Progenitor cell of endocrine pancreas (in vitro differentiated cells): Measurements from ENCODE around the gene MEI1. TPM values are rescaled to one million over a fixed set of nuclear protein-coding genes. Genes with fewer than 3 reads are reported as not detected.

Source experiments
- DNase-seq: peaks from one replicate; pipeline ENCODE4 v3.0.0; 2021; ENCODE audit warnings: low spot score; ENCODE audit not compliant: unreplicated experiment
- H3K27ac Mint-ChIP-seq: 2 replicates; pipeline ENCODE4 v1.8.0; 2021; ENCODE audit warnings: mild to moderate bottlenecking, moderate library complexity, mixed read lengths
- H3K27me3 Mint-ChIP-seq: 2 replicates; pipeline ENCODE4 v1.8.0; 2021; ENCODE audit warnings: mixed read lengths
- H3K36me3 Mint-ChIP-seq: 2 replicates; pipeline ENCODE4 v1.8.0; 2022; ENCODE audit warnings: mixed read lengths; ENCODE audit not compliant: insufficient read depth
- H3K4me1 Mint-ChIP-seq: 2 replicates; pipeline ENCODE4 v1.8.0; 2021; ENCODE audit warnings: low read depth, mixed read lengths
- H3K4me3 Mint-ChIP-seq: 2 replicates; pipeline ENCODE4 v1.8.0; 2021; ENCODE audit warnings: low read depth, mild to moderate bottlenecking, moderate library complexity, mixed read lengths
- H3K9me3 Mint-ChIP-seq: 2 replicates; pipeline ENCODE4 v1.8.0; 2021; ENCODE audit warnings: low read depth, mixed read lengths
- total RNA-seq: library from RNA; stranded (reverse); gene quantifications from 2 replicates; pipeline ENCODE4 v1.2.1, GENCODE V29; 2021
- TF ChIP-seq, protein P1 (sequence below): fragments of 200-600 bp; sonication (generic); IDR thresholded peaks from one replicate; pipeline ENCODE4 v1.5.0; 2021; ENCODE audit warnings: antibody characterized with exemption, mild to moderate bottlenecking; ENCODE audit not compliant: unreplicated experiment

MEI1 gene
- total RNA-seq, 1 donor from 2014 or later: 1.0 TPM

DNA sequence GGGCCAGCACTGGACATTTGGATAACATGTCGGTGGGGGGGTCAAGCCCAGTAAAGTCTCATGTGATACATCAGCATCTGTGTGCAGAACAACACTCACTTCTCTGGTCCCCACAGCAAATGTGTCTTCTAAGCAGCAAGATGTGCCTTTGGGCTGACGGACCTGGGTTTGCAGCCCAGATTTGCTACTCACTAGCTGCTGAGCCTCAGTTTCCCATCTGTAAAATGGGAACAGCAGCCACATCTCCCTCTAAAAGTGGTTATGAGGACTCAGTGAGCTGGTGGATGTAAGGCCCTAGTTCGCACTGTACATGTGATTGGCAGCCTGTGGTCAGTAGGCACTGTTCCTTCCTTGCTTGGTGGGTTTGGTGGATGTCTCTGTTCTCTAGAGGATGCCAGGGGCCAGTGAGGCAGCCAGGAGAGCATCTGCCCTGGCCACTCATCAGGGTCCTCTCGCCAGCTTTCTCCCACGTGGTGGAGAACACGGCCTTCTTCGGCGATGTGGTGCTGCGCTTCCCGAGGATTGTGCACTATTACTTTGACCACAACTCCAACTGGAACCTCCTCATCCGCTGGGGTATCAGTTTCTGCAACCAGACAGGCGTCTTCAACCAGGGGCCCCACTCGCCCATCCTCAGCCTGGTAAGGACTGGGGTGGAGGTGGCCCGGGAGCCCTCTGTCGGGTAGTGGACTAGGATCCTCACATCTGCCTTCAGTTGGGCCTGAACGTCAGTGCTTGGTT lies 113.7 kb downstream of the MEI1 start:
- Mint-ChIP-seq H3K27me3 (no peaks in the 10 kb centered on the region), H3K4me3 (no peak overlapping the region), H3K9me3 (no peaks in the 10 kb centered on the region), H3K36me3 (peaks cover 5% of the 10 kb centered on the region), H3K4me1 (no peaks in the 10 kb centered on the region), H3K27ac (no peak overlapping the region)
- TF ChIP-seq, protein P1, sequence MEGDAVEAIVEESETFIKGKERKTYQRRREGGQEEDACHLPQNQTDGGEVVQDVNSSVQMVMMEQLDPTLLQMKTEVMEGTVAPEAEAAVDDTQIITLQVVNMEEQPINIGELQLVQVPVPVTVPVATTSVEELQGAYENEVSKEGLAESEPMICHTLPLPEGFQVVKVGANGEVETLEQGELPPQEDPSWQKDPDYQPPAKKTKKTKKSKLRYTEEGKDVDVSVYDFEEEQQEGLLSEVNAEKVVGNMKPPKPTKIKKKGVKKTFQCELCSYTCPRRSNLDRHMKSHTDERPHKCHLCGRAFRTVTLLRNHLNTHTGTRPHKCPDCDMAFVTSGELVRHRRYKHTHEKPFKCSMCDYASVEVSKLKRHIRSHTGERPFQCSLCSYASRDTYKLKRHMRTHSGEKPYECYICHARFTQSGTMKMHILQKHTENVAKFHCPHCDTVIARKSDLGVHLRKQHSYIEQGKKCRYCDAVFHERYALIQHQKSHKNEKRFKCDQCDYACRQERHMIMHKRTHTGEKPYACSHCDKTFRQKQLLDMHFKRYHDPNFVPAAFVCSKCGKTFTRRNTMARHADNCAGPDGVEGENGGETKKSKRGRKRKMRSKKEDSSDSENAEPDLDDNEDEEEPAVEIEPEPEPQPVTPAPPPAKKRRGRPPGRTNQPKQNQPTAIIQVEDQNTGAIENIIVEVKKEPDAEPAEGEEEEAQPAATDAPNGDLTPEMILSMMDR: no peak
- no peak for DNase-seq

DNA sequence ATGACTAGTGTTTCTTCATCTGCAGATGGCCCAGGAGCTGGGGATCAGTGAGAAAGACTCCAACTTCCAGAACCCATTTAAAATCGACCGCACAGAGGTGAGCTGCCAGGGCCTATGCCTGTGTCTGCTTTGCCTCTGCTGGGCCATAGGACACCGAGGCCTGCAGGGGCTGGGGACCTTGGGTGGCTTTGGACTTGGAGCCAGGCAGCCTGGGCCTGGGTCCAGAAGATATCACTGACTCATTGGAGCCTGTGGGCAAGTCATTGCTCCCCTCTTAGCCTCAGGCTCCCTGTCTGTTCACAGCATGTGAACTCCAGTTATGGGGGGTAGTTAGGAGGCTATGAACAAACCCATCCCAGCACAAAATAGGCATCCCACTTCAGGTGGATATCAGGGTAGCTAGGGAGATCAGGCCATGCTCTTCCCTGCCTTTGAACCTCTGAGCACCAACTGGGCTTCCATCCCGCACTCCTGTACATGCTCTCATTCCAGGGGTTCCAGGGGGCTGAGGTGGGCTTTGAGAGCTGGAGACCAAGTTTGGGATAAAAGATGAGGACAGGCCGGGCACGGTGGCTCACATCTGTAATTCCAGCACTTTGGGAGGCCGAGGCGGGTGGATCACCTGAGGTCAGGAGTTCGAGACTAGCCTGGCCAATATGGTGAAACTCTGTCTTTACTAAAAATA lies 114.6 kb downstream of the MEI1 start:
- no peak for DNase-seq
- H3K27ac Mint-ChIP-seq: no peak overlapping the region
- no peaks in the 10 kb centered on the region for H3K27me3 Mint-ChIP-seq
- H3K4me1 Mint-ChIP-seq: no peaks in the 10 kb centered on the region
- TF ChIP-seq, protein P1: no peak
- no peak overlapping the region for H3K4me3 Mint-ChIP-seq
- H3K9me3 Mint-ChIP-seq: no peaks in the 10 kb centered on the region
- peaks cover 5% of the 10 kb centered on the region for H3K36me3 Mint-ChIP-seq

DNA sequence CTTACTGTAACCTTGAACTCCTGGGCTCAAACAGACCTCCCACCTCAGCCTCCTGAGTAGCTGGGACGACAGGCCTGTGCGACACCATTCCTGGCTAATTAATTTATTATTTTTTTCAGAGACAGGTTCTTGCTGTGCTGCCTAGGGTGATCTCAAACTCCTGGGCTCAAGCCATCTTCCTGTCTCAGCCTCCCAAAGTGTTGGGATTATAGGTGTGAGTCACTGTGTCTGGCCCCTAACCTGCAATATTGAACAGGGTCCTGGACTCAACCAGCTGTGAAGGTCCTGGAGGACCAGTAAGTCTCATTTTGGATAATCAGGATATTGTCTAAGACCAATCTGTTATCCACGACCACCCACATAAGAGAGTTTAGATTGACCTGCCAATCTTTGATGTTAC lies 116.4 kb downstream of the MEI1 start:
- no peaks in the 10 kb centered on the region for H3K27me3 Mint-ChIP-seq
- TF ChIP-seq, protein P1: no peak
- no peaks in the 10 kb centered on the region for H3K4me1 Mint-ChIP-seq
- no peak overlapping the region for H3K27ac Mint-ChIP-seq
- no peaks in the 10 kb centered on the region for H3K9me3 Mint-ChIP-seq
- no peak overlapping the region for H3K4me3 Mint-ChIP-seq
- DNase-seq: no peak
- peaks cover 2% of the 10 kb centered on the region for H3K36me3 Mint-ChIP-seq

DNA sequence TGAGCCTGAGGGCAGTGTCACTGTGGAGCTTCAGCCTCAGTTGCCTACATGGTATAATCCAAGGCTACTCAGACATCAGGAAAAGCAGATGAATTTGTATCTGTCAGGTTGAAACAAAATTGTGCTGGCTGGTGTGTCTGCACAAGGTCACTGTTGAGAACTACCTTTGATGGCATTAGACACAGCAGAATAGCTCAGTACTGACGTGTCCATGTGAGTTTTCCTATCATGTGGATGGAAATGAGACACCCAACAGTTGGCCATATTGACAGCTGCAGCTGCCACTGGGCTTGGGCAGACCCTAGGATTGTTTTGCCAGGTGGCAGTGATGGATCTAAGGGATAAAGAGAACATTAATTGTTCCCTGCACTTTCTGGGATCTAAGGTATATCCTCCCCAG lies 116.9 kb downstream of the MEI1 start:
- H3K9me3 Mint-ChIP-seq: no peaks in the 10 kb centered on the region
- no peak for DNase-seq
- no peaks in the 10 kb centered on the region for H3K27me3 Mint-ChIP-seq
- peaks cover 2% of the 10 kb centered on the region for H3K36me3 Mint-ChIP-seq
- TF ChIP-seq, protein P1: no peak
- H3K4me3 Mint-ChIP-seq: no peak overlapping the region
- H3K27ac Mint-ChIP-seq: no peak overlapping the region
- H3K4me1 Mint-ChIP-seq: no peaks in the 10 kb centered on the region

DNA sequence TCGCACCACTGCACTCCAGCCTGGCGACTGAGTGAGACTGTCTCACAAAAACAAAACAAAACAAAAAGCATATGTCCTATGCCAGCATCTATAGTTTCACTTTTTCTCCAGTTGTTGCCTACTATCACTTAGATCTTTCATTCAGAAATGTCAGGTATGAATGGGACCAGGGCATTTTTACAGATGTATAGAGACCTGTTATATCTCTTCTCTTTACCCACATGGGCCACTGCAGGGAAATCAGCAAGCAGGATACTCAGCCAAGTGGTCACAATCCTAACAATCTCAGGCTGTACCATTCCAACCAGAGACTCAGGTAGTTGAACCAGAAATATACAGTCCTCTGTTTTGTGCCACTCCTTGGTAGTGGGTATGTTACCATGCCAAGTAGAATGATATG lies 117.6 kb downstream of the MEI1 start:
- H3K4me3 Mint-ChIP-seq: no peak overlapping the region
- TF ChIP-seq, protein P1: no peak
- peaks cover 3% of the 10 kb centered on the region for H3K36me3 Mint-ChIP-seq
- H3K27ac Mint-ChIP-seq: no peak overlapping the region
- H3K4me1 Mint-ChIP-seq: no peaks in the 10 kb centered on the region
- DNase-seq: no peak
- no peaks in the 10 kb centered on the region for H3K9me3 Mint-ChIP-seq
- H3K27me3 Mint-ChIP-seq: no peaks in the 10 kb centered on the region
